ENCODE results near the gene SATB1. TPM values are rescaled to one million over a fixed set of nuclear protein-coding genes. Genes with fewer than 3 reads are reported as not detected.

Gene SATB1
- total RNA-seq, 1 experiment from 2014 or later = 2.7 TPM

DNA sequence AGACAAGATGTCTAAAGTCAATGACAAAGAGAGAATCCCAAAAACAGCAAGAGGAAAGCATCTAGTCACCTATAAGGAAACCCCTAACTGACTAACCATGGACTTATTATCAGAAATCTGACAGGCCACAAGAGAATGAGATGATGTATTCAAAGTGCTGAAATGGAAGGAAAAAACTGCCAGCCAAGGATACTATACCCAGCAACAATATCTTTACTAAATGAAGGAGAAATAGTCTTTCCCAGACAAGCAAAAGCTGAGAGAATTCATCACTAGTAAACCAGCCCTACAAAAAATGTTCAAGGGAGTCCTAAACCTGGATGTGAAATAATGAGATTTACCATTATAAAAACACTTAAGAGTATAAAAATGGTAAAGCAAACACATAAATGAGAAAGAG lies 128.0 kb downstream of the SATB1 start:
- no peak overlapping the region for H3K4me2 ChIP-seq (ENCODE audit: low read length)
- RAD21 ChIA-PET (ENCODE audit: low non-redundant PET in 1 of 2, low total read pairs in 2 of 2, uncharacterized antibody in 2 of 2, unreplicated experiment in 2 of 2) = no interaction called here

More for the DNA sequence above, 128.0 kb downstream of the SATB1 start:
- Histone ChIP-seq H2AFZ (ENCODE audit: low read depth, low read length, poor library complexity, severe bottlenecking) (no peak overlapping the region), H3K4me3 (replicated peaks in 1 of 2; ENCODE audit: low read depth in 1 of 2, low read length in 2 of 2) (no peak overlapping the region), H3K27me3 (ENCODE audit: insufficient read depth, low read length) (no peaks in the 10 kb centered on the region), H3K9me3 (ENCODE audit: control insufficient read depth in 1 of 2, insufficient read depth in 1 of 2, low read depth in 1 of 2, low read length in 2 of 2) (peaks cover 0 to 6% of the 10 kb centered on the region in 2 experiments; a peak in 1 of 4 replicates), H3K79me2 (ENCODE audit: insufficient read depth, low read length) (no peaks in the 10 kb centered on the region), H3K4me1 (ENCODE audit: control insufficient read depth in 1 of 2, insufficient read depth in 2 of 2, low read length in 2 of 2) (peaks cover 8 to 21% of the 10 kb centered on the region in 2 experiments; a peak in 3 of 4 replicates), H4K20me1 (ENCODE audit: insufficient read depth) (no peaks in the 10 kb centered on the region), H3K27ac (ENCODE audit: low read depth, low read length) (no peak overlapping the region), H3K36me3 (ENCODE audit: control insufficient read depth in 1 of 2, insufficient read depth in 2 of 2, low read length in 2 of 2) (no peaks in the 10 kb centered on the region), H3K9ac (ENCODE audit: low read length) (no peak overlapping the region), H3K9me2 (ENCODE audit: insufficient read depth) (no peaks in the 10 kb centered on the region; the same call in 1 of the 2 replicates)
- ATAC-seq (no peak), DNase-seq (ENCODE audit: low read depth, low spot score) (no peak)
- CTCF ChIA-PET = interaction anchor here (0.7 kb wide), 1 partner anchor 17 kb away, joined by 5 read pairs; no protein-coding TSS in a partner anchor
- TF ChIP-seq ELF1 (IDR thresholded peaks at IDR 0.05; ENCODE audit: borderline replicate concordance, low read depth) = no peak
- no peak for TF ChIP-seq SP1 (IDR thresholded peaks at IDR 0.05; ENCODE audit: low read depth)
- TF ChIP-seq EZH2 (IDR thresholded peaks at IDR 0.05) = no peak
- TF ChIP-seq POLR2A (IDR thresholded peaks at IDR 0.05; ENCODE audit: borderline replicate concordance, extremely low read depth, insufficient read depth, insufficient read length) = no peak
- intact Hi-C loops (cut with micrococcal nuclease) = no loop called here
- no TSS peak for BruUV-seq (replicated peaks)
- POLR2A ChIA-PET = no interaction called here
